Neuronal stem cell (in vitro differentiated cells): ENCODE measurements around the gene NUP153.
"Not testable (repeated sequence)": the region's sequence is repeated elsewhere in the genome, so short reads cannot be mapped to it uniquely, and the experiment has no call there.

ENCODE experiments used
- DNase-seq: peaks from one replicate; pipeline ENCODE4 v3.0.0-alpha.2; 2013; ENCODE audit warnings: low spot score
- H2AFZ ChIP-seq: one replicate; pipeline ENCODE4 v1.6.1; 2013; ENCODE audit warnings: mild to moderate bottlenecking, low read length, inconsistent platforms
- H2AK5ac ChIP-seq: 2 replicates; pipeline ENCODE4 v1.6.1; 2013; ENCODE audit warnings: low read depth, mild to moderate bottlenecking, inconsistent platforms, low read length, moderate library complexity, mixed read lengths
- H2BK120ac ChIP-seq: 2 replicates; pipeline ENCODE4 v1.6.1; 2013; ENCODE audit warnings: low read depth, mild to moderate bottlenecking, inconsistent platforms, low read length, moderate library complexity, mixed read lengths
- H2BK12ac ChIP-seq: one replicate; pipeline ENCODE4 v1.6.1; 2013; ENCODE audit warnings: low read length, inconsistent platforms
- H2BK15ac ChIP-seq: 2 replicates; pipeline ENCODE4 v1.6.1; 2013; ENCODE audit warnings: mild to moderate bottlenecking, low read length, inconsistent platforms, mixed read lengths
- H2BK5ac ChIP-seq: one replicate; pipeline ENCODE4 v1.6.1; 2013; ENCODE audit warnings: inconsistent platforms, mild to moderate bottlenecking, low read length, moderate library complexity
- H3K14ac ChIP-seq: one replicate; pipeline ENCODE4 v1.6.1; 2013; ENCODE audit warnings: low read length, inconsistent platforms
- H3K18ac ChIP-seq: 2 replicates; pipeline ENCODE4 v1.6.1; 2013; ENCODE audit warnings: low read length, inconsistent platforms
- H3K23ac ChIP-seq: 2 replicates; pipeline ENCODE4 v1.6.1; 2013; ENCODE audit warnings: low read depth, mild to moderate bottlenecking, mixed read lengths, low read length, inconsistent platforms; ENCODE audit not compliant: poor library complexity
- H3K27ac ChIP-seq: replicated peaks from 3 replicates; pipeline ENCODE4 v1.5.1; 2013; ENCODE audit warnings: low read length, inconsistent platforms
- H3K27me3 ChIP-seq, 3 experiments: 2 replicates each; pipeline ENCODE4 v1.6.1; 2013; ENCODE audit warnings: low read length in 3 of 3, mild to moderate bottlenecking in 2 of 3, inconsistent platforms in 1 of 3, low read depth in 1 of 3, mixed read lengths in 1 of 3, moderate library complexity in 1 of 3; ENCODE audit not compliant: control insufficient read depth in 3 of 3, insufficient read depth in 3 of 3
- H3K36me3 ChIP-seq, 2 donors: replicated peaks in 1 of 2; 2 replicates each; pipeline ENCODE4 v1.6.1; 2013; ENCODE audit warnings: low read length in 2 of 2; ENCODE audit not compliant: control insufficient read depth in 2 of 2, insufficient read depth in 2 of 2
- H3K4ac ChIP-seq: 2 replicates; pipeline ENCODE4 v1.6.1; 2013; ENCODE audit warnings: inconsistent platforms, mild to moderate bottlenecking, low read length, moderate library complexity
- H3K4me1 ChIP-seq, 2 donors: 1 replicate in 1 of 2; 2 replicates in 1 of 2; pipeline ENCODE4 v1.6.1; 2013; ENCODE audit warnings: low read length in 2 of 2, low read depth in 1 of 2; ENCODE audit not compliant: control insufficient read depth in 2 of 2, insufficient read depth in 1 of 2
- H3K4me2 ChIP-seq: one replicate; pipeline ENCODE4 v1.6.1; 2013; ENCODE audit warnings: mild to moderate bottlenecking, low read length, inconsistent platforms; ENCODE audit not compliant: insufficient read depth, poor library complexity, severe bottlenecking
- H3K4me3 ChIP-seq, 2 donors: 2 replicates each; pipeline ENCODE4 v1.5.1; 2013; ENCODE audit warnings: low read length in 2 of 2, mild to moderate bottlenecking in 2 of 2, inconsistent platforms in 1 of 2, moderate library complexity in 1 of 2
- H3K79me1 ChIP-seq: one replicate; pipeline ENCODE4 v1.6.1; 2013; ENCODE audit warnings: low read depth, mild to moderate bottlenecking, inconsistent platforms, low read length, moderate library complexity
- H3K9ac ChIP-seq: one replicate; pipeline ENCODE4 v1.6.1; 2013; ENCODE audit warnings: mild to moderate bottlenecking, low read depth, low read length, inconsistent platforms; ENCODE audit not compliant: poor library complexity
- H3K9me3 ChIP-seq, 2 donors: replicated peaks in 1 of 2; 2 replicates each; pipeline versions ENCODE3 to v1.6.1; 2013; ENCODE audit warnings: low read length in 2 of 2, mild to moderate bottlenecking in 2 of 2, inconsistent platforms in 1 of 2, low read depth in 1 of 2, mixed read lengths in 1 of 2, moderate library complexity in 1 of 2; ENCODE audit not compliant: control insufficient read depth in 2 of 2, insufficient read depth in 1 of 2
- H4K8ac ChIP-seq: one replicate; pipeline ENCODE4 v1.6.1; 2013; ENCODE audit warnings: low read depth, mild to moderate bottlenecking, inconsistent platforms, low read length, moderate library complexity
- H4K91ac ChIP-seq: one replicate; pipeline ENCODE4 v1.6.1; 2013; ENCODE audit warnings: low read length, low read depth, mild to moderate bottlenecking, inconsistent platforms; ENCODE audit not compliant: poor library complexity
- WGBS, 2 donors: extraction: QIAGEN DNeasy Blood & Tissue Kit; methylation state at CpG; one replicate each; pipeline ENCODE4 v1.1.7; 2013; ENCODE audit warnings: missing lambda C conversion rate in 2 of 2, mixed read lengths in 1 of 2; ENCODE audit not compliant: insufficient read length in 2 of 2, insufficient replicate concordance in 1 of 2; ENCODE audit errors: extremely low coverage in 2 of 2; 5-methylcytosine and 5-hydroxymethylcytosine counted together

The NUP153 gene

GRCh38 chr6:17710331-17710730 lies 3.6 kb upstream of the NUP153 start:
- Histone ChIP-seq H4K91ac (no peak overlapping the region), H3K9ac (no peak overlapping the region), H2BK120ac (no peak overlapping the region), H3K14ac (no peak overlapping the region), H3K4me1 (peaks cover 0 to 14% of the 10 kb centered on the region in 2 donors), H2AFZ (no peak overlapping the region), H3K36me3 (no peaks in the 10 kb centered on the region), H3K79me1 (peaks cover 4% of the 10 kb centered on the region), H3K4me2 (no peak overlapping the region), H3K23ac (no peak overlapping the region), H2BK5ac (no peak overlapping the region), H2AK5ac (no peak overlapping the region), H3K27ac (no peak overlapping the region), H3K9me3 (no peaks in the 10 kb centered on the region), H4K8ac (no peak overlapping the region), H3K18ac (no peak overlapping the region), H3K27me3 (no peaks in the 10 kb centered on the region), H2BK12ac (no peak overlapping the region), H3K4ac (no peak overlapping the region), H3K4me3 (no peak overlapping the region), H2BK15ac (no peak overlapping the region)
- WGBS, 2 donors, result no CpG with 5 or more reads among the region's 3 CpGs
- DNase-seq, result no peak

GRCh38 chr6:17709476-17709875 lies 2.8 kb upstream of the NUP153 start:
- Histone ChIP-seq H3K4me2 (no peak overlapping the region), H2BK15ac (no peak overlapping the region), H3K27me3 (no peaks in the 10 kb centered on the region), H3K9ac (no peak overlapping the region), H4K91ac (no peak overlapping the region), H3K79me1 (peaks cover 4% of the 10 kb centered on the region), H2AK5ac (no peak overlapping the region), H3K18ac (no peak overlapping the region), H3K4me1 (peaks cover 0 to 10% of the 10 kb centered on the region in 2 donors), H2BK120ac (no peak overlapping the region), H3K4me3 (no peak overlapping the region), H2BK12ac (no peak overlapping the region), H4K8ac (no peak overlapping the region), H3K4ac (no peak overlapping the region), H3K23ac (no peak overlapping the region), H2BK5ac (no peak overlapping the region), H3K27ac (no peak overlapping the region), H3K14ac (no peak overlapping the region), H3K9me3 (no peaks in the 10 kb centered on the region), H3K36me3 (no peaks in the 10 kb centered on the region), H2AFZ (no peak overlapping the region)
- no peak for DNase-seq
- no CpG with 5 or more reads among the region's 2 CpGs for WGBS, 2 donors

- H2AK5ac ChIP-seq, H3K9ac ChIP-seq, H2BK12ac ChIP-seq, H3K79me1 ChIP-seq, H3K18ac ChIP-seq, H3K27me3 ChIP-seq, H3K4ac ChIP-seq, H3K36me3 ChIP-seq, H2AFZ ChIP-seq, H3K4me2 ChIP-seq, H2BK5ac ChIP-seq, H3K27ac ChIP-seq, H3K23ac ChIP-seq, DNase-seq, H4K91ac ChIP-seq, H4K8ac ChIP-seq, H2BK120ac ChIP-seq, H3K4me3 ChIP-seq, H3K9me3 ChIP-seq, H3K14ac ChIP-seq, H2BK15ac ChIP-seq: not testable (repeated sequence)
- WGBS, 2 donors, result no CpG with 5 or more reads among the region's 12 CpGs
- peaks cover 0 to 10% of the 10 kb centered on the region in 2 donors for H3K4me1 ChIP-seq
Observed at GRCh38 chr6:17708035-17708434, 1.3 kb upstream of the NUP153 start.

- DNase-seq, result no peak
- Histone ChIP-seq H2BK120ac (no peak overlapping the region), H3K27me3 (no peaks in the 10 kb centered on the region), H2BK15ac (no peak overlapping the region), H4K8ac (no peak overlapping the region), H2BK12ac (no peak overlapping the region), H3K36me3 (peaks cover 0 to 8% of the 10 kb centered on the region in 2 donors), H3K23ac (no peak overlapping the region), H3K9ac (no peak overlapping the region), H3K4me3 (peak overlapping the region in 1 of 2 donors; percentile 89), H3K79me1 (peaks cover 4% of the 10 kb centered on the region), H3K4ac (no peak overlapping the region), H2BK5ac (no peak overlapping the region), H4K91ac (no peak overlapping the region), H3K4me2 (no peak overlapping the region), H3K4me1 (peaks cover 0 to 4% of the 10 kb centered on the region in 2 donors), H3K18ac (no peak overlapping the region), H2AK5ac (no peak overlapping the region), H3K27ac (no peak overlapping the region), H3K14ac (no peak overlapping the region), H2AFZ (peak overlapping the region; percentile 84), H3K9me3 (peaks cover 0 to 6% of the 10 kb centered on the region in 2 donors)
- WGBS, 2 donors, result no CpG with 5 or more reads among the region's 5 CpGs
Observed at GRCh38 chr6:17707371-17707651, 586 bp upstream of the NUP153 start.
